Liver (tissue), 9 donors: ENCODE measurements around the gene CNIH1. TPM values are rescaled to one million over a fixed set of nuclear protein-coding genes. Genes with fewer than 3 reads are reported as not detected.

Experiments
- DNase-seq: peaks from one replicate; pipeline ENCODE4 v3.0.0-alpha.2; 2017; ENCODE audit warnings: low spot score
- H3K27ac ChIP-seq, 2 donors: one replicate each; pipeline ENCODE4 v1.7.0; 2013; ENCODE audit warnings: inconsistent platforms in 2 of 2, low read length in 2 of 2, control low read depth in 1 of 2, low read depth in 1 of 2, mild to moderate bottlenecking in 1 of 2
- H3K27me3 ChIP-seq, 4 donors: one replicate each; pipeline versions ENCODE4 v1.6.1 to v1.7.0; 2013; ENCODE audit warnings: low read length in 3 of 4, inconsistent platforms in 1 of 4, mild to moderate bottlenecking in 1 of 4, moderate library complexity in 1 of 4; ENCODE audit not compliant: control insufficient read depth in 4 of 4, insufficient read depth in 4 of 4
- H3K36me3 ChIP-seq, 4 donors: one replicate each; pipeline versions ENCODE4 v1.6.1 to v1.7.0; 2013; ENCODE audit warnings: low read length in 3 of 4, mild to moderate bottlenecking in 3 of 4, low read depth in 1 of 4, moderate library complexity in 1 of 4; ENCODE audit not compliant: control insufficient read depth in 4 of 4, insufficient read depth in 3 of 4
- H3K4me1 ChIP-seq, 4 donors: one replicate each; pipeline versions ENCODE4 v1.6.1 to v1.7.0; 2013; ENCODE audit warnings: low read length in 3 of 4, mild to moderate bottlenecking in 3 of 4, moderate library complexity in 1 of 4; ENCODE audit not compliant: control insufficient read depth in 4 of 4, insufficient read depth in 4 of 4
- H3K4me3 ChIP-seq, 3 donors: one replicate each; pipeline versions ENCODE4 v1.6.1 to v1.7.0; 2013; ENCODE audit warnings: low read length in 3 of 3, control low read depth in 1 of 3, low read depth in 1 of 3, mild to moderate bottlenecking in 1 of 3
- H3K9ac ChIP-seq, 2 donors: one replicate each; pipeline ENCODE4 v1.7.0; 2013; ENCODE audit warnings: low read length in 2 of 2, mild to moderate bottlenecking in 2 of 2, moderate library complexity in 2 of 2, control low read depth in 1 of 2, low read depth in 1 of 2
- H3K9me3 ChIP-seq, 4 donors: one replicate each; pipeline versions ENCODE4 v1.6.1 to v1.7.0; 2013; ENCODE audit warnings: low read length in 3 of 4; ENCODE audit not compliant: control insufficient read depth in 4 of 4
- ATF3 ChIP-seq: IDR thresholded peaks from 2 replicates; pipeline ENCODE4 v1.6.1; 2016; ENCODE audit warnings: antibody characterized with exemption
- EGR1 ChIP-seq, 2 donors: IDR thresholded peaks; 2 replicates each; pipeline ENCODE4 v1.6.1; 2016 to 2018; ENCODE audit warnings: antibody characterized with exemption in 2 of 2, low read depth in 2 of 2
- FOXA2 ChIP-seq: IDR thresholded peaks from 2 replicates; pipeline ENCODE4 v1.6.1; 2016; ENCODE audit warnings: antibody characterized with exemption
- GABPA ChIP-seq, 2 donors: IDR thresholded peaks in 1 of 2; conservative IDR thresholded peaks in 1 of 2; 2 replicates each; pipeline ENCODE4 v1.6.1; 2016; ENCODE audit warnings: antibody characterized with exemption in 2 of 2, mild to moderate bottlenecking in 1 of 2, moderate library complexity in 1 of 2
- HNF4A ChIP-seq, 2 donors: conservative IDR thresholded peaks; 2 replicates each; pipeline ENCODE4 v1.6.1; 2016; ENCODE audit warnings: antibody characterized with exemption in 2 of 2, mild to moderate bottlenecking in 2 of 2
- HNF4G ChIP-seq: IDR thresholded peaks from 2 replicates; pipeline ENCODE4 v1.6.1; 2016; ENCODE audit warnings: antibody characterized with exemption
- JUND ChIP-seq, 2 donors: IDR thresholded peaks; 2 replicates each; pipeline ENCODE4 v1.6.1; 2016; ENCODE audit warnings: antibody characterized with exemption in 2 of 2
- MAX ChIP-seq: IDR thresholded peaks from 2 replicates; pipeline ENCODE4 v1.6.1; 2016; ENCODE audit warnings: antibody characterized with exemption
- NR2F2 ChIP-seq: IDR thresholded peaks from 2 replicates; pipeline ENCODE4 v1.6.1; 2016; ENCODE audit warnings: antibody characterized with exemption
- RAD21 ChIP-seq, 2 donors: IDR thresholded peaks; 2 replicates each; pipeline ENCODE4 v1.6.1; 2016; ENCODE audit warnings: antibody characterized with exemption in 2 of 2, mild to moderate bottlenecking in 2 of 2
- SP1 ChIP-seq: IDR thresholded peaks from 2 replicates; pipeline ENCODE4 v1.6.1; 2018; ENCODE audit warnings: antibody characterized with exemption, mild to moderate bottlenecking
- TAF1 ChIP-seq: conservative IDR thresholded peaks from 2 replicates; pipeline ENCODE4 v1.6.1; 2016; ENCODE audit warnings: antibody characterized with exemption, mild to moderate bottlenecking
- YY1 ChIP-seq: IDR thresholded peaks from 2 replicates; pipeline ENCODE4 v1.6.1; 2016; ENCODE audit warnings: antibody characterized with exemption, mild to moderate bottlenecking
- WGBS: extraction: QIAGEN DNeasy Blood & Tissue Kit; methylation state at CpG from one replicate; pipeline ENCODE4 v1.1.7; 2013; 5-methylcytosine and 5-hydroxymethylcytosine counted together
- polyA plus RNA-seq, 2 donors: library from polyadenylated mRNA; stranded (reverse) in 1 of 2; unstranded in 1 of 2; fragments of 200-250 nt in 1 of 2; fragments of >200 nt in 1 of 2; fragmentation: Nextera tagmentation in 1 of 2; extraction: Ambion mirVana in 1 of 2; gene quantifications; one replicate each; pipeline versions ENCODE4 v1.2.1 to v1.2.3, GENCODE V29; 2013 to 2015
- total RNA-seq, 2 donors: library from RNA; depleted of rRNA; stranded (reverse); fragments of >200 nt; gene quantifications; one replicate each; pipeline ENCODE4 v1.2.3, GENCODE V29; 2014
- TF ChIP-seq, protein P1 (sequence below): IDR thresholded peaks from 2 replicates; pipeline ENCODE4 v1.6.1; 2016; ENCODE audit warnings: antibody characterized with exemption, mild to moderate bottlenecking
- TF ChIP-seq, protein P2 (sequence below): IDR thresholded peaks from 2 replicates; pipeline ENCODE4 v1.6.1; 2016; ENCODE audit warnings: antibody characterized with exemption
- donor health status: healthy.
- donor health status: healthy.
- donor health status: healthy.
- donor health status: healthy.
- donor health status: healthy.

The CNIH1 gene
- total and polyA plus RNA-seq, 4 donors = 33.9 to 193 (median 116) TPM

DNA sequence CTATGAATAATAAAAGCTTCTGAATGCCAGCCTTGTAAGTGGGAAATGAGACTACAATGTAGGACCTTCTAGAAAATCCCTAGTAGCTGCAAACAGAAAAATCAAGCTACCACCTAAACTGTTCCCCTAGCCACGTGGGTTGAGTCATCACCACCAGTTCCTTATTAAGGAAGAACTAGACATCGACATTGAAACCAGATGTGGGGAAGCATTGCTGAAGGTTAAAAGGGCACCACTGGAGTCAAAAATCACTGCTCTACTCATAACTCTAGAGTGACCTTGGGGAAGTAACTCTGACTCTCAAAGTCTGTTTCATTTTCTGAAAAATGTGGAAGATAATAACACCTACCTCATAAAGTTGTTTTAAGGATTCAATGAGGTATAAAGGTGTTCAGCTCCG is 9.4 kb upstream of the CNIH1 start:
- no peak for DNase-seq
- no peak overlapping the region for H3K9ac ChIP-seq
- no peak overlapping the region for H3K4me3 ChIP-seq
- H3K9me3 ChIP-seq = no peaks in the 10 kb centered on the region
- WGBS = 78% methylated on average over 3 of the region's 3 CpGs
- peaks cover 0 to 7% (median 3%) of the 10 kb centered on the region in 4 donors for H3K4me1 ChIP-seq
- H3K36me3 ChIP-seq = no peaks in the 10 kb centered on the region
- no peak overlapping the region for H3K27ac ChIP-seq
- H3K27me3 ChIP-seq = no peaks in the 10 kb centered on the region
- TF ChIP-seq FOXA2 = no peak
- TF ChIP-seq, protein P1, sequence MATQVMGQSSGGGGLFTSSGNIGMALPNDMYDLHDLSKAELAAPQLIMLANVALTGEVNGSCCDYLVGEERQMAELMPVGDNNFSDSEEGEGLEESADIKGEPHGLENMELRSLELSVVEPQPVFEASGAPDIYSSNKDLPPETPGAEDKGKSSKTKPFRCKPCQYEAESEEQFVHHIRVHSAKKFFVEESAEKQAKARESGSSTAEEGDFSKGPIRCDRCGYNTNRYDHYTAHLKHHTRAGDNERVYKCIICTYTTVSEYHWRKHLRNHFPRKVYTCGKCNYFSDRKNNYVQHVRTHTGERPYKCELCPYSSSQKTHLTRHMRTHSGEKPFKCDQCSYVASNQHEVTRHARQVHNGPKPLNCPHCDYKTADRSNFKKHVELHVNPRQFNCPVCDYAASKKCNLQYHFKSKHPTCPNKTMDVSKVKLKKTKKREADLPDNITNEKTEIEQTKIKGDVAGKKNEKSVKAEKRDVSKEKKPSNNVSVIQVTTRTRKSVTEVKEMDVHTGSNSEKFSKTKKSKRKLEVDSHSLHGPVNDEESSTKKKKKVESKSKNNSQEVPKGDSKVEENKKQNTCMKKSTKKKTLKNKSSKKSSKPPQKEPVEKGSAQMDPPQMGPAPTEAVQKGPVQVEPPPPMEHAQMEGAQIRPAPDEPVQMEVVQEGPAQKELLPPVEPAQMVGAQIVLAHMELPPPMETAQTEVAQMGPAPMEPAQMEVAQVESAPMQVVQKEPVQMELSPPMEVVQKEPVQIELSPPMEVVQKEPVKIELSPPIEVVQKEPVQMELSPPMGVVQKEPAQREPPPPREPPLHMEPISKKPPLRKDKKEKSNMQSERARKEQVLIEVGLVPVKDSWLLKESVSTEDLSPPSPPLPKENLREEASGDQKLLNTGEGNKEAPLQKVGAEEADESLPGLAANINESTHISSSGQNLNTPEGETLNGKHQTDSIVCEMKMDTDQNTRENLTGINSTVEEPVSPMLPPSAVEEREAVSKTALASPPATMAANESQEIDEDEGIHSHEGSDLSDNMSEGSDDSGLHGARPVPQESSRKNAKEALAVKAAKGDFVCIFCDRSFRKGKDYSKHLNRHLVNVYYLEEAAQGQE = no peak
- no peak for TF ChIP-seq HNF4A (conservative IDR thresholded peaks at IDR 0.05)
- TF ChIP-seq TAF1 = no peak
- TF ChIP-seq JUND (IDR thresholded peaks at IDR 0.05) = no peak
- TF ChIP-seq ATF3 = no peak
- TF ChIP-seq MAX = no peak
- TF ChIP-seq, protein P2, sequence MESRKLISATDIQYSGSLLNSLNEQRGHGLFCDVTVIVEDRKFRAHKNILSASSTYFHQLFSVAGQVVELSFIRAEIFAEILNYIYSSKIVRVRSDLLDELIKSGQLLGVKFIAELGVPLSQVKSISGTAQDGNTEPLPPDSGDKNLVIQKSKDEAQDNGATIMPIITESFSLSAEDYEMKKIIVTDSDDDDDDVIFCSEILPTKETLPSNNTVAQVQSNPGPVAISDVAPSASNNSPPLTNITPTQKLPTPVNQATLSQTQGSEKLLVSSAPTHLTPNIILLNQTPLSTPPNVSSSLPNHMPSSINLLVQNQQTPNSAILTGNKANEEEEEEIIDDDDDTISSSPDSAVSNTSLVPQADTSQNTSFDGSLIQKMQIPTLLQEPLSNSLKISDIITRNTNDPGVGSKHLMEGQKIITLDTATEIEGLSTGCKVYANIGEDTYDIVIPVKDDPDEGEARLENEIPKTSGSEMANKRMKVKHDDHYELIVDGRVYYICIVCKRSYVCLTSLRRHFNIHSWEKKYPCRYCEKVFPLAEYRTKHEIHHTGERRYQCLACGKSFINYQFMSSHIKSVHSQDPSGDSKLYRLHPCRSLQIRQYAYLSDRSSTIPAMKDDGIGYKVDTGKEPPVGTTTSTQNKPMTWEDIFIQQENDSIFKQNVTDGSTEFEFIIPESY = no peak
- TF ChIP-seq SP1 = no peak
- TF ChIP-seq HNF4G = no peak
- no peak for TF ChIP-seq GABPA (IDR thresholded peaks at IDR 0.05 in 1 of 2, conservative IDR thresholded peaks at IDR 0.05 in 1 of 2)
- no peak for TF ChIP-seq YY1
- TF ChIP-seq NR2F2 = no peak

DNA sequence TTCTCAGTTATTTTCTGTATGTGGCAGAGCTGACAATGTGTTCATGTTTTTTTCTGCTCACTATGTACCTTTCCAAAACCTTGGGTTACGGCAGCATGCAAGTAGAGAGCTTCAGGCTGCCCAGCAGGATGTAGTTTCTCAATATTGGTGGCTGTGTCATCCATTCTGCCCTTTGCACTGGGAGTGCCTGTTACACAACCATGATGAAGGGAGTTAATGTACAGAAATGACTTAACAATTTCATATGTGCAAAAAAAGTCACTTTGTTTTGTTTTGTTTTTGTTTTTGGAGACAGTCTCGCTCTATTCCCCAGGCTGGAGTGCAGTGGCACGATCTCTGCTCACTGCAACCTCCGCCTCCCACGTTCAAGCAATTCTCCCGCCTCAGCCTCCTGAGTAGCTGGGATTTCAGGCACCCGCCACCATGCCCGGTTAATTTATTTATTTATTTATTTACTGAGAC is 6.1 kb upstream of the CNIH1 start:
- Histone ChIP-seq H3K4me3 (no peak overlapping the region), H3K4me1 (peaks cover 0 to 7% (median 2%) of the 10 kb centered on the region in 4 donors), H3K27me3 (no peaks in the 10 kb centered on the region), H3K27ac (peak overlapping the region; percentile 4 to 23), H3K36me3 (no peaks in the 10 kb centered on the region), H3K9me3 (no peaks in the 10 kb centered on the region), H3K9ac (no peak overlapping the region)
- WGBS = 71% methylated on average over 8 of the region's 8 CpGs
- no peak for DNase-seq
- no peak for TF ChIP-seq NR2F2
- TF ChIP-seq GABPA (IDR thresholded peaks at IDR 0.05 in 1 of 2, conservative IDR thresholded peaks at IDR 0.05 in 1 of 2) = peak in 1 of 2 donors; percentile 76
- peak; percentile 74 for TF ChIP-seq FOXA2
- TF ChIP-seq EGR1 (IDR thresholded peaks at IDR 0.05; ENCODE audit: low read depth in 2 of 2) = peak in 1 of 2 donors; percentile 48
- peak; percentile 78 to 92 for TF ChIP-seq JUND (IDR thresholded peaks at IDR 0.05)
- TF ChIP-seq, protein P2 = peak; percentile 71
- TF ChIP-seq RAD21 (IDR thresholded peaks at IDR 0.05) = peak; percentile 24 to 40
- TF ChIP-seq ATF3 = peak; percentile 84
- TF ChIP-seq HNF4G = peak; percentile 80
- peak; percentile 89 to 95 for TF ChIP-seq HNF4A (conservative IDR thresholded peaks at IDR 0.05)
- TF ChIP-seq, protein P1 = peak; percentile 79
- peak; percentile 95 for TF ChIP-seq YY1
- TF ChIP-seq MAX = peak; percentile 77
